Trophoblast cell (in vitro differentiated cells and primary cell): Measurements from ENCODE around the gene DUSP14.
A peak's percentile ranks its signal among the peaks of the same experiment; 100 is the strongest.

Experiments used
- DNase-seq, 2 donors: peaks; one replicate each; pipeline ENCODE4 v3.0.0-alpha.2; 2016
- H2AFZ ChIP-seq: 2 replicates; pipeline ENCODE4 v1.6.1; 2013; ENCODE audit warnings: low read length, moderate library complexity, mild to moderate bottlenecking; ENCODE audit not compliant: insufficient read depth, poor library complexity
- H2AK5ac ChIP-seq: 2 replicates; pipeline ENCODE4 v1.6.1; 2013; ENCODE audit warnings: mild to moderate bottlenecking, low read length
- H2BK120ac ChIP-seq: 2 replicates; pipeline ENCODE4 v1.6.1; 2013; ENCODE audit warnings: low read length, mild to moderate bottlenecking, moderate library complexity; ENCODE audit not compliant: insufficient read depth, poor library complexity
- H2BK12ac ChIP-seq: 2 replicates; pipeline ENCODE4 v1.6.1; 2013; ENCODE audit warnings: mild to moderate bottlenecking, low read length, moderate library complexity
- H2BK5ac ChIP-seq: 2 replicates; pipeline ENCODE4 v1.6.1; 2013; ENCODE audit warnings: low read length, low read depth, moderate library complexity, mild to moderate bottlenecking; ENCODE audit not compliant: poor library complexity
- H3K14ac ChIP-seq: 2 replicates; pipeline ENCODE4 v1.6.1; 2013; ENCODE audit warnings: mild to moderate bottlenecking, low read length
- H3K18ac ChIP-seq: 2 replicates; pipeline ENCODE4 v1.6.1; 2013; ENCODE audit warnings: mild to moderate bottlenecking, low read length
- H3K23ac ChIP-seq: 2 replicates; pipeline ENCODE4 v1.6.1; 2013; ENCODE audit warnings: low read length
- H3K27ac ChIP-seq: 2 replicates; pipeline ENCODE4 v1.5.1; 2013; ENCODE audit warnings: low read depth, mild to moderate bottlenecking, inconsistent platforms, low read length, moderate library complexity
- H3K27me3 ChIP-seq: 2 replicates; pipeline ENCODE4 v1.6.1; 2013; ENCODE audit warnings: inconsistent platforms, mild to moderate bottlenecking, low read length, moderate library complexity; ENCODE audit not compliant: insufficient read depth
- H3K36me3 ChIP-seq, 2 experiments: 1 replicate in 1 of 2; 2 replicates in 1 of 2; pipeline ENCODE4 v1.6.1; 2013; ENCODE audit warnings: low read length in 2 of 2, mild to moderate bottlenecking in 2 of 2, moderate library complexity in 1 of 2; ENCODE audit not compliant: insufficient read depth in 2 of 2, control insufficient read depth in 1 of 2
- H3K4ac ChIP-seq: 2 replicates; pipeline ENCODE4 v1.6.1; 2013; ENCODE audit warnings: low read depth, mild to moderate bottlenecking, low read length, moderate library complexity
- H3K4me1 ChIP-seq, 2 experiments: 1 replicate in 1 of 2; 2 replicates in 1 of 2; pipeline ENCODE4 v1.6.1; 2013; ENCODE audit warnings: low read length in 2 of 2, mild to moderate bottlenecking in 2 of 2, moderate library complexity in 1 of 2; ENCODE audit not compliant: insufficient read depth in 2 of 2, control insufficient read depth in 1 of 2
- H3K4me2 ChIP-seq: 2 replicates; pipeline ENCODE4 v1.6.1; 2013; ENCODE audit warnings: inconsistent platforms, mild to moderate bottlenecking, low read length, moderate library complexity
- H3K4me3 ChIP-seq: 2 replicates; pipeline ENCODE4 v1.5.1; 2013; ENCODE audit warnings: mild to moderate bottlenecking, low read depth, low read length, inconsistent platforms
- H3K79me1 ChIP-seq: one replicate; pipeline ENCODE4 v1.6.1; 2013; ENCODE audit warnings: low read length
- H3K79me2 ChIP-seq: 2 replicates; pipeline ENCODE4 v1.6.1; 2013; ENCODE audit warnings: low read length, mild to moderate bottlenecking; ENCODE audit not compliant: control insufficient read depth, insufficient read depth, poor library complexity
- H3K9ac ChIP-seq: 2 replicates; pipeline ENCODE4 v1.6.1; 2013; ENCODE audit warnings: mild to moderate bottlenecking, low read length
- H3K9me3 ChIP-seq: 2 replicates; pipeline ENCODE4 v1.6.1; 2013; ENCODE audit warnings: low read depth, mild to moderate bottlenecking, control low read depth, inconsistent platforms, low read length; ENCODE audit not compliant: insufficient read depth
- H4K12ac ChIP-seq: 2 replicates; pipeline ENCODE4 v1.6.1; 2013; ENCODE audit warnings: low read depth, mild to moderate bottlenecking, low read length, moderate library complexity
- H4K8ac ChIP-seq: 2 replicates; pipeline ENCODE4 v1.6.1; 2013; ENCODE audit warnings: low read depth, mild to moderate bottlenecking, low read length, moderate library complexity
- H4K91ac ChIP-seq: one replicate; pipeline ENCODE4 v1.6.1; 2013; ENCODE audit warnings: low read depth, mild to moderate bottlenecking, low read length, moderate library complexity
- WGBS: extraction: QIAGEN DNeasy Blood & Tissue Kit; methylation state at CpG from one replicate; pipeline ENCODE4 v1.1.7; 2013; ENCODE audit warnings: missing lambda C conversion rate; ENCODE audit not compliant: insufficient read length, insufficient coverage; ENCODE audit errors: extremely low coverage; 5-methylcytosine and 5-hydroxymethylcytosine counted together

The DUSP14 gene

GRCh38 chr17:37490022-37490587, 414 bp downstream of the DUSP14 start:
- Histone ChIP-seq H2AFZ (no peak overlapping the region), H3K9ac (peak overlapping the region; percentile 83), H3K14ac (peak overlapping the region; percentile 65), H3K27me3 (no peaks in the 10 kb centered on the region), H3K79me1 (peaks cover 17% of the 10 kb centered on the region), H4K91ac (peak overlapping the region; percentile 58), H4K8ac (peak overlapping the region; percentile 43), H3K4me2 (peak overlapping the region; percentile 74), H4K12ac (peak overlapping the region; percentile 36), H3K79me2 (peaks cover 12% of the 10 kb centered on the region), H3K23ac (no peak overlapping the region), H3K4me1 (peaks cover 9 to 19% of the 10 kb centered on the region in 2 experiments), H3K9me3 (no peaks in the 10 kb centered on the region), H3K4ac (peak overlapping the region; percentile 42), H3K36me3 (no peaks in the 10 kb centered on the region), H3K4me3 (peak overlapping the region; percentile 81), H2BK12ac (peak overlapping the region; percentile 57), H2BK120ac (peak overlapping the region; percentile 52), H2AK5ac (no peak overlapping the region), H2BK5ac (peak overlapping the region; percentile 34), H3K27ac (peak overlapping the region; percentile 97), H3K18ac (peak overlapping the region; percentile 57)
- WGBS, result no CpG with 5 or more reads among the region's 56 CpGs
- peak; percentile 74 to 82 for DNase-seq

GRCh38 chr17:37490638-37491614, 1.2 kb downstream of the DUSP14 start:
- Histone ChIP-seq H3K9me3 (no peaks in the 10 kb centered on the region), H3K27ac (peak overlapping the region; percentile 97), H3K4ac (peak overlapping the region; percentile 57), H4K12ac (peak overlapping the region; percentile 74), H3K4me2 (peak overlapping the region; percentile 74), H3K18ac (peak overlapping the region; percentile 88), H4K91ac (peak overlapping the region; percentile 93), H3K4me3 (peak overlapping the region; percentile 81), H4K8ac (peak overlapping the region; percentile 83), H2BK12ac (peak overlapping the region; percentile 78), H3K79me1 (peaks cover 17% of the 10 kb centered on the region), H3K36me3 (no peaks in the 10 kb centered on the region), H3K4me1 (peaks cover 9 to 19% of the 10 kb centered on the region in 2 experiments), H2BK120ac (peak overlapping the region; percentile 91), H3K27me3 (no peaks in the 10 kb centered on the region), H2AFZ (peak overlapping the region; percentile 52), H3K79me2 (peaks cover 13% of the 10 kb centered on the region), H3K14ac (peak overlapping the region; percentile 95), H3K23ac (no peak overlapping the region), H2BK5ac (peak overlapping the region; percentile 96), H3K9ac (peak overlapping the region; percentile 83), H2AK5ac (peak overlapping the region; percentile 76)
- DNase-seq, result peak; percentile 65 to 81
- no CpG with 5 or more reads among the region's 24 CpGs for WGBS

GRCh38 chr17:37492167-37492566, 2.5 kb downstream of the DUSP14 start:
- Histone ChIP-seq H2BK120ac (no peak overlapping the region), H3K9me3 (no peaks in the 10 kb centered on the region), H3K18ac (no peak overlapping the region), H3K4ac (no peak overlapping the region), H2BK5ac (peak overlapping the region; percentile 43), H3K79me2 (peaks cover 13% of the 10 kb centered on the region), H3K4me1 (peaks cover 9 to 19% of the 10 kb centered on the region in 2 experiments), H2AK5ac (no peak overlapping the region), H3K4me2 (peak overlapping the region; percentile 29), H2AFZ (no peak overlapping the region), H3K27me3 (no peaks in the 10 kb centered on the region), H3K23ac (no peak overlapping the region), H4K12ac (no peak overlapping the region), H3K9ac (no peak overlapping the region), H3K36me3 (no peaks in the 10 kb centered on the region), H3K27ac (no peak overlapping the region), H3K4me3 (no peak overlapping the region), H4K8ac (no peak overlapping the region), H2BK12ac (no peak overlapping the region), H3K14ac (no peak overlapping the region), H3K79me1 (peaks cover 17% of the 10 kb centered on the region), H4K91ac (no peak overlapping the region)
- no CpG with 5 or more reads among the region's 4 CpGs for WGBS
- DNase-seq, result no peak

- Histone ChIP-seq H4K91ac (no peak overlapping the region), H2AK5ac (no peak overlapping the region), H2BK120ac (no peak overlapping the region), H4K8ac (no peak overlapping the region), H3K4me2 (no peak overlapping the region), H3K14ac (no peak overlapping the region), H3K23ac (no peak overlapping the region), H3K18ac (no peak overlapping the region), H3K79me1 (peaks cover 15% of the 10 kb centered on the region), H2BK12ac (no peak overlapping the region), H3K79me2 (peaks cover 18% of the 10 kb centered on the region), H3K4ac (peak overlapping the region; percentile 29), H4K12ac (no peak overlapping the region), H3K9me3 (no peaks in the 10 kb centered on the region), H3K36me3 (peaks cover 0 to 2% of the 10 kb centered on the region in 2 experiments), H3K4me3 (no peak overlapping the region), H2AFZ (no peak overlapping the region), H3K27me3 (no peaks in the 10 kb centered on the region), H3K9ac (no peak overlapping the region), H3K27ac (no peak overlapping the region), H3K4me1 (peaks cover 12 to 13% of the 10 kb centered on the region in 2 experiments), H2BK5ac (no peak overlapping the region)
- WGBS, result no CpG with 5 or more reads among the region's 2 CpGs
- peak; percentile 85 to 95 for DNase-seq
Observed at GRCh38 chr17:37493249-37494027, 3.7 kb downstream of the DUSP14 start.
